ENCODE results near the gene DUSP16.
"Not testable (repeated sequence)": the region's sequence is repeated elsewhere in the genome, so short reads cannot be mapped to it uniquely, and the experiment has no call there.

DUSP16 gene

GRCh38 chr12:12471982-12472961 lies 90.4 kb downstream of the DUSP16 start:
- not testable (repeated sequence) for H3K36me3 ChIP-seq (ENCODE audit: control insufficient read depth, insufficient read depth, low read length); H3K27me3 ChIP-seq (ENCODE audit: control insufficient read depth, insufficient read depth, low read length, poor library complexity, severe bottlenecking); H3K27ac ChIP-seq (ENCODE audit: insufficient read depth, low read depth, low read length, poor library complexity, severe bottlenecking); H3K9me3 ChIP-seq (ENCODE audit: control insufficient read depth, low read length); H3K4me3 ChIP-seq (ENCODE audit: insufficient read depth, low read depth, low read length); H3K4me1 ChIP-seq (ENCODE audit: control insufficient read depth, insufficient read depth, low read length)
- WGBS, 2 experiments, result 88 to 90% methylated on average over 30 to 35 of the region's 37 CpGs

- H3K27ac ChIP-seq (ENCODE audit: insufficient read depth, low read depth, low read length, poor library complexity, severe bottlenecking), result no peak overlapping the region
- 87 to 89% methylated on average over 6 to 7 of the region's 7 CpGs for whole genome bisulfite sequencing, 2 experiments
- H3K4me1 ChIP-seq (ENCODE audit: control insufficient read depth, insufficient read depth, low read length), result no peaks in the 10 kb centered on the region
- no peaks in the 10 kb centered on the region for H3K9me3 ChIP-seq (ENCODE audit: control insufficient read depth, low read length)
- H3K4me3 ChIP-seq (ENCODE audit: insufficient read depth, low read depth, low read length), result no peak overlapping the region
- no peaks in the 10 kb centered on the region for H3K27me3 ChIP-seq (ENCODE audit: control insufficient read depth, insufficient read depth, low read length, poor library complexity, severe bottlenecking)
- H3K36me3 ChIP-seq (ENCODE audit: control insufficient read depth, insufficient read depth, low read length), result no peaks in the 10 kb centered on the region
Observed at GRCh38 chr12:12470751-12471306, 91.8 kb downstream of the DUSP16 start.

GRCh38 chr12:12469386-12469785 lies 93.3 kb downstream of the DUSP16 start:
- Histone ChIP-seq H3K27ac (ENCODE audit: insufficient read depth, low read depth, low read length, poor library complexity, severe bottlenecking) (no peak overlapping the region), H3K4me3 (ENCODE audit: insufficient read depth, low read depth, low read length) (no peak overlapping the region), H3K36me3 (ENCODE audit: control insufficient read depth, insufficient read depth, low read length) (no peaks in the 10 kb centered on the region), H3K9me3 (ENCODE audit: control insufficient read depth, low read length) (no peaks in the 10 kb centered on the region), H3K4me1 (ENCODE audit: control insufficient read depth, insufficient read depth, low read length) (no peaks in the 10 kb centered on the region), H3K27me3 (ENCODE audit: control insufficient read depth, insufficient read depth, low read length, poor library complexity, severe bottlenecking) (no peaks in the 10 kb centered on the region)
- 97% methylated on average over 7 of the region's 7 CpGs for WGBS, 2 experiments

- Histone ChIP-seq H3K27me3 (ENCODE audit: control insufficient read depth, insufficient read depth, low read length, poor library complexity, severe bottlenecking) (no peaks in the 10 kb centered on the region), H3K27ac (ENCODE audit: insufficient read depth, low read depth, low read length, poor library complexity, severe bottlenecking) (no peak overlapping the region), H3K4me1 (ENCODE audit: control insufficient read depth, insufficient read depth, low read length) (no peaks in the 10 kb centered on the region), H3K9me3 (ENCODE audit: control insufficient read depth, low read length) (no peaks in the 10 kb centered on the region), H3K36me3 (ENCODE audit: control insufficient read depth, insufficient read depth, low read length) (no peaks in the 10 kb centered on the region), H3K4me3 (ENCODE audit: insufficient read depth, low read depth, low read length) (no peak overlapping the region)
- WGBS, 2 experiments, result 94 to 100% methylated on average over 2 of the region's 3 CpGs
Observed at GRCh38 chr12:12468575-12468974, 94.1 kb downstream of the DUSP16 start.

- no peaks in the 10 kb centered on the region for H3K36me3 ChIP-seq (ENCODE audit: control insufficient read depth, insufficient read depth, low read length)
- H3K27me3 ChIP-seq (ENCODE audit: control insufficient read depth, insufficient read depth, low read length, poor library complexity, severe bottlenecking), result no peaks in the 10 kb centered on the region
- WGBS, 2 experiments, result 93 to 94% methylated on average over 14 of the region's 14 CpGs
- H3K27ac ChIP-seq (ENCODE audit: insufficient read depth, low read depth, low read length, poor library complexity, severe bottlenecking), result no peak overlapping the region
- H3K4me3 ChIP-seq (ENCODE audit: insufficient read depth, low read depth, low read length), result no peak overlapping the region
- no peaks in the 10 kb centered on the region for H3K9me3 ChIP-seq (ENCODE audit: control insufficient read depth, low read length)
- H3K4me1 ChIP-seq (ENCODE audit: control insufficient read depth, insufficient read depth, low read length), result no peaks in the 10 kb centered on the region
Observed at GRCh38 chr12:12467688-12468261, 94.9 kb downstream of the DUSP16 start.

- WGBS, 2 experiments, result 96 to 97% methylated on average over 6 of the region's 6 CpGs
- H3K4me1 ChIP-seq (ENCODE audit: control insufficient read depth, insufficient read depth, low read length), result no peaks in the 10 kb centered on the region
- no peaks in the 10 kb centered on the region for H3K27me3 ChIP-seq (ENCODE audit: control insufficient read depth, insufficient read depth, low read length, poor library complexity, severe bottlenecking)
- H3K9me3 ChIP-seq (ENCODE audit: control insufficient read depth, low read length), result no peaks in the 10 kb centered on the region
- H3K27ac ChIP-seq (ENCODE audit: insufficient read depth, low read depth, low read length, poor library complexity, severe bottlenecking), result no peak overlapping the region
- no peaks in the 10 kb centered on the region for H3K36me3 ChIP-seq (ENCODE audit: control insufficient read depth, insufficient read depth, low read length)
- no peak overlapping the region for H3K4me3 ChIP-seq (ENCODE audit: insufficient read depth, low read depth, low read length)
Observed at GRCh38 chr12:12467264-12467663, 95.4 kb downstream of the DUSP16 start.

GRCh38 chr12:12466157-12466556 lies 96.5 kb downstream of the DUSP16 start:
- WGBS, 2 experiments, result 93 to 96% methylated on average over 7 of the region's 7 CpGs
- H3K27ac ChIP-seq (ENCODE audit: insufficient read depth, low read depth, low read length, poor library complexity, severe bottlenecking), result no peak overlapping the region
- no peak overlapping the region for H3K4me3 ChIP-seq (ENCODE audit: insufficient read depth, low read depth, low read length)

GRCh38 chr12:12465522-12465921 lies 97.1 kb downstream of the DUSP16 start:
- no peaks in the 10 kb centered on the region for H3K36me3 ChIP-seq (ENCODE audit: control insufficient read depth, insufficient read depth, low read length)
- no peak overlapping the region for H3K4me3 ChIP-seq (ENCODE audit: insufficient read depth, low read depth, low read length)
- 92 to 94% methylated on average over 20 of the region's 20 CpGs for WGBS, 2 experiments
- H3K27me3 ChIP-seq (ENCODE audit: control insufficient read depth, insufficient read depth, low read length, poor library complexity, severe bottlenecking), result no peaks in the 10 kb centered on the region
- H3K9me3 ChIP-seq (ENCODE audit: control insufficient read depth, low read length), result no peaks in the 10 kb centered on the region
- H3K27ac ChIP-seq (ENCODE audit: insufficient read depth, low read depth, low read length, poor library complexity, severe bottlenecking), result no peak overlapping the region
- no peaks in the 10 kb centered on the region for H3K4me1 ChIP-seq (ENCODE audit: control insufficient read depth, insufficient read depth, low read length)

More at GRCh38 chr12:12466157-12466556, 96.5 kb downstream of the DUSP16 start:
- Histone ChIP-seq H3K27me3 (ENCODE audit: control insufficient read depth, insufficient read depth, low read length, poor library complexity, severe bottlenecking) (no peaks in the 10 kb centered on the region), H3K9me3 (ENCODE audit: control insufficient read depth, low read length) (no peaks in the 10 kb centered on the region), H3K36me3 (ENCODE audit: control insufficient read depth, insufficient read depth, low read length) (no peaks in the 10 kb centered on the region), H3K4me1 (ENCODE audit: control insufficient read depth, insufficient read depth, low read length) (no peaks in the 10 kb centered on the region)

GRCh38 chr12:12461923-12462315 lies 100.7 kb downstream of the DUSP16 start:
- 75% methylated on average over 5 of the region's 5 CpGs for WGBS, 2 experiments
- Histone ChIP-seq H3K36me3 (ENCODE audit: control insufficient read depth, insufficient read depth, low read length) (no peaks in the 10 kb centered on the region), H3K4me1 (ENCODE audit: control insufficient read depth, insufficient read depth, low read length) (no peaks in the 10 kb centered on the region), H3K27ac (ENCODE audit: insufficient read depth, low read depth, low read length, poor library complexity, severe bottlenecking) (no peak overlapping the region), H3K27me3 (ENCODE audit: control insufficient read depth, insufficient read depth, low read length, poor library complexity, severe bottlenecking) (no peaks in the 10 kb centered on the region), H3K4me3 (ENCODE audit: insufficient read depth, low read depth, low read length) (no peak overlapping the region), H3K9me3 (ENCODE audit: control insufficient read depth, low read length) (no peaks in the 10 kb centered on the region)
